HG02884 (cell line): Measurements from ENCODE around the gene GSTP1.
"Not testable (repeated sequence)": the region's sequence is repeated elsewhere in the genome, so short reads cannot be mapped to it uniquely, and the experiment has no call there.

Experiments
- ATAC-seq: cut with Tn5 transposase; IDR thresholded peaks from one replicate; pipeline ENCODE4 v1.9.1; 2021; ENCODE audit warnings: mild to moderate bottlenecking, moderate library complexity; ENCODE audit not compliant: unreplicated experiment

The GSTP1 gene

GRCh38 chr11:67613313-67613959, 29.8 kb downstream of the GSTP1 start:
- no peak for ATAC-seq

- ATAC-seq: peak; percentile 74
These were observed 30.5 kb downstream of the GSTP1 start for GRCh38 chr11:67613960-67614715.

GRCh38 chr11:67614730-67615714, 31.4 kb downstream of the GSTP1 start:
- no peak for ATAC-seq

- ATAC-seq: no peak
These were observed 32.3 kb downstream of the GSTP1 start for GRCh38 chr11:67615728-67616430.

GRCh38 chr11:67616431-67617242, 33.0 kb downstream of the GSTP1 start:
- ATAC-seq: no peak

GRCh38 chr11:67617243-67617953, 33.8 kb downstream of the GSTP1 start:
- no peak for ATAC-seq

- ATAC-seq: not testable (repeated sequence)
These were observed 35.5 kb downstream of the GSTP1 start for GRCh38 chr11:67618901-67619659.

GRCh38 chr11:67619683-67620618, 36.3 kb downstream of the GSTP1 start:
- not testable (repeated sequence) for ATAC-seq

- ATAC-seq: not testable (repeated sequence)
These were observed 37.0 kb downstream of the GSTP1 start for GRCh38 chr11:67620621-67621020.

GRCh38 chr11:67621928-67622327, 38.3 kb downstream of the GSTP1 start:
- ATAC-seq: not testable (repeated sequence)

- not testable (repeated sequence) for ATAC-seq
These were observed 39.3 kb downstream of the GSTP1 start for GRCh38 chr11:67622905-67623304.

GRCh38 chr11:67623795-67624194, 40.2 kb downstream of the GSTP1 start:
- not testable (repeated sequence) for ATAC-seq

- ATAC-seq: not testable (repeated sequence)
These were observed 42.7 kb downstream of the GSTP1 start for GRCh38 chr11:67626131-67626833.

- ATAC-seq: no peak
These were observed 43.4 kb downstream of the GSTP1 start for GRCh38 chr11:67626970-67627369.

- ATAC-seq: no peak
These were observed 43.8 kb downstream of the GSTP1 start for GRCh38 chr11:67627441-67627811.

- no peak for ATAC-seq
These were observed 44.4 kb downstream of the GSTP1 start for GRCh38 chr11:67627812-67628624.
